ENCODE results near the gene TDRD15.

- TF ChIP-seq POLR2A (IDR thresholded peaks at IDR 0.05; ENCODE audit: low read depth, low read length), result no peak
- TF ChIP-seq, protein P1, sequence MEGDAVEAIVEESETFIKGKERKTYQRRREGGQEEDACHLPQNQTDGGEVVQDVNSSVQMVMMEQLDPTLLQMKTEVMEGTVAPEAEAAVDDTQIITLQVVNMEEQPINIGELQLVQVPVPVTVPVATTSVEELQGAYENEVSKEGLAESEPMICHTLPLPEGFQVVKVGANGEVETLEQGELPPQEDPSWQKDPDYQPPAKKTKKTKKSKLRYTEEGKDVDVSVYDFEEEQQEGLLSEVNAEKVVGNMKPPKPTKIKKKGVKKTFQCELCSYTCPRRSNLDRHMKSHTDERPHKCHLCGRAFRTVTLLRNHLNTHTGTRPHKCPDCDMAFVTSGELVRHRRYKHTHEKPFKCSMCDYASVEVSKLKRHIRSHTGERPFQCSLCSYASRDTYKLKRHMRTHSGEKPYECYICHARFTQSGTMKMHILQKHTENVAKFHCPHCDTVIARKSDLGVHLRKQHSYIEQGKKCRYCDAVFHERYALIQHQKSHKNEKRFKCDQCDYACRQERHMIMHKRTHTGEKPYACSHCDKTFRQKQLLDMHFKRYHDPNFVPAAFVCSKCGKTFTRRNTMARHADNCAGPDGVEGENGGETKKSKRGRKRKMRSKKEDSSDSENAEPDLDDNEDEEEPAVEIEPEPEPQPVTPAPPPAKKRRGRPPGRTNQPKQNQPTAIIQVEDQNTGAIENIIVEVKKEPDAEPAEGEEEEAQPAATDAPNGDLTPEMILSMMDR (conservative IDR thresholded peaks at IDR 0.05; ENCODE audit: low read depth, low read length), result no peak
Measured at GRCh38 chr2:21084401-21084800, 39.4 kb upstream of the TDRD15 start.
